NCI-H748 treated with DMSO at 0.1 percent for 48 hours (cell line): ENCODE measurements around the gene EDA.
"Not testable (repeated sequence)": the region's sequence is repeated elsewhere in the genome, so short reads cannot be mapped to it uniquely, and the experiment has no call there.

Experiments used
- DNase-seq: peaks from one replicate; lab custom pipeline; 2025; lab: John Stamatoyannopoulos, UW

The EDA gene

DNA sequence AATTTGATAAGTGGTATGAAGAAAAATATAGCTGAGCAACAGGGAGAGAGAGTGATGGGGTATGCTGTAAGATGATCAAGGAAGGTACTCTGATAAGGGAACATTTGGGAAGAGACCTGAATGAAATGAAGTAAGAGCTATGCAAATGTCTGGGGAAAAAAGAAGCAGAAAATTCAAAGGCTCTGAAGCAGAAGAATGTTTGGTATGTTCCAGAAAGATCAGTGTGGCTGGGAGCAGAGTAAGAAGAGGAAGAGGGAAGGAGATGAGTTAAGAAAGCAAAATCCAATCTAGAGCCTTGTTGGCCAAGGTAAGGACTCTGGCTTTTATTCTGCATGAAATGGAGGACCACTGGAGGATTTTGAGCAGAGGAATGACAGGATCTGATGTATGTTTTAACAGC, 343.8 kb downstream of the EDA start:
- DNase-seq, result no peak

DNA sequence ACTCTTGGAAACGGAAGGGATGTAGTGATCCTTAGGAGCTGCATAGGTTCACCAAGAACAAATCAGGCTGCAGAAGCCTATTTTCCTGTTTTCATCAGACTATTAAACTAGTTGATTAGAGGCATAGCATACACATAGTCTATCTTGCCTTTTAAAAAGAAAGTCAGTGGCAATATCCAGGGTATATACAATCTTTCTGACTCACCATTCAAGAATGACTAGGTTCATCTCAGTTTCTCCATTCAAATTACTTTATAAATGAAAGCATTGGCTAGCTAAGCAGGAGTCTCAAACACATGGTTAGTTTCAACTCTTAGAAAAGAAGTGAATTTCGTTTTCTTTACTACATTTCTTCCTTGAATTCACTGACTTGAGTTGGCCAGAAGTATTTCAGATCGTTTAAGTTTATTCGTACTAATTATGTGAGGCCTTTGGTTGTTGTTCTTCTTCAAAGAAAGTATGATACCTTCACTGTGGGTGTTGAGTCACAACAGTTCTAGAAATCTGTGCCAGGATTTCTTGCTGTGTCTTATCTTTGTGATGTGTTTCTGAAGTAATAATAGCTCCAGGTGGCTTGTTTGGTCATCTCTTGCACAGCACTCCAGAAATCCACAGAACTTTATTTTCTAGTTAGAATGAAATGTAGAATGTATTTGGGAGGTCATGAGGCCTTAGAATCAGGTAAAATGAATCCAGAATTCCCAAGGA, 345.6 kb downstream of the EDA start:
- no peak for DNase-seq

DNA sequence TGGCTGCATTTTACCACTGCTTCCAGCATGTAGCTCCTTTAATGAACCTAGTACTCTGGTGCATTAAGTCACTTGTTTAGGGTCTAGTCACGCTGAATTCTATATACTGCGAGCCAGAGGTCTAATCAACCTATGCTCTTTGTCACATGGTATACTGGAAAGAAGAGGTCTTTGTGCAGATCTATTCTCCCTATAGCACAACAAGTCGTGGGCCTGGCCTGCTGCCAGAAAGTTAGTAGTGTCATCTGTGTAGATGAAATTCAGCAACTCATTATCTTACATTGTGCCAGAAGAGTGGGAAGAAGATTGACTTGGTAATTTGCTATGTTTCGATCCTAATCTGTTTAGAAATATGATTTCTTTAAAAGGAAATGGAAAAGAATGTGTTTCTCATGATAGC, 353.0 kb downstream of the EDA start:
- DNase-seq, result no peak

- DNase-seq, result no peak
Measured at GRCh38 chrX:69969460-69969859, 353.5 kb downstream of the EDA start.

DNA sequence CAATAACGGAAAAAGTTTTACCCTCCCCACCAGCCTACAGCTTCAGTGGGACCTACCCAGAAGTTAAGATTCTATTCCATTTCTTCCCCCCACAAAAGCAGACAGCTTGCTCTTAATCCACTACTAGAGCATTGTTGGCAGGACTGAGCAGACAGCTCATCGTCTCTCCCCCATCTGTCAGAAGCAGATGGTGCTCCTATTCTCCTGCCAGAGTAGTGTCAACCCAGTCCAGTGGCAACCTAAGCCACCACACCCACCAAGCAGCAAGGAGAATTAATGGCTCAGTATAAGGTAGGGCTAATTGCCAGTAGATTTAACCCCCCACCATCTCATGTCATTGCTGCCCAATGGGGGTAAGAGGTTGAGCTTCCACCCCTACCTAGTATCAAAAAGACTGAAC, 371.8 kb downstream of the EDA start:
- no peak for DNase-seq

GRCh38 chrX:69988955-69989394, 373.1 kb downstream of the EDA start:
- DNase-seq, result no peak

- DNase-seq, result no peak
Measured at GRCh38 chrX:69991685-69992084, 375.8 kb downstream of the EDA start.

GRCh38 chrX:69993494-69993893, 377.6 kb downstream of the EDA start:
- no peak for DNase-seq

- DNase-seq, result no peak
Measured at GRCh38 chrX:69995362-69996112, 379.6 kb downstream of the EDA start.

DNA sequence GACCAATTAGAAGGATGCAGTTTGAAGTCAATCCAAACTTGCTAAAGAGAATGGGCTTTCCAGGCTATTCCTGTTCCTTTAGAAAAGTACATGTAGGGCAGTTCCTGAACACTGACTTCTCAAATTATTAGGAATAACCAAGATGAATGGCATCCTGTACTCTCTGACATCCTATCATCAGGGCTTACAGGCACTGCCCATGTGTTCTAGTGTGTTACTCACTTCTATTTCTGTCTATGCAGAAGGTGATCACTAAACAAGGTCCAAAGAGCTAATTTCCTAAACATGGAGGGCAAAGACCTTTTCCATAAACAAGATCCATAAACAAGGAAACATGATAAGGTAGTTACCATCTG, 380.2 kb downstream of the EDA start:
- no peak for DNase-seq

DNA sequence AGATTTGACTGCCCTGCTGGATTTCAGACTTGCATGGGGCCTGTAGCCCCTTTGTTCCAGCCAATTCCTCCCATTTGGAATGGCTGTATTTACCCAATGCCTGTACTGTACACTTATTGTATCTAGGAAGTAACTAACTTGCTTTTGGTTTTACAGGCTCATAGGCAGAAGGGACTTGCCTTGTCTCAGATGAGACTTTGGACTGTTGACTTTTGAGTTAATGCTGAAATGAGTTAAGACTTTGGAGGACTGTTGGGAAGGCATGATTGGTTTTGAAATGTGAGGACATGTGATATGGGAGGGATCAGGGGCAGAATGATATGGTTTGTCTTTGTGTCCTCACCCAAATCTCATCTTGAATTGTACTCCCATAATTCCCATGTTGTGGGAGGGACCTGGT, 382.4 kb downstream of the EDA start:
- DNase-seq, result not testable (repeated sequence)

GRCh38 chrX:70001269-70001668, 385.4 kb downstream of the EDA start:
- DNase-seq, result no peak

DNA sequence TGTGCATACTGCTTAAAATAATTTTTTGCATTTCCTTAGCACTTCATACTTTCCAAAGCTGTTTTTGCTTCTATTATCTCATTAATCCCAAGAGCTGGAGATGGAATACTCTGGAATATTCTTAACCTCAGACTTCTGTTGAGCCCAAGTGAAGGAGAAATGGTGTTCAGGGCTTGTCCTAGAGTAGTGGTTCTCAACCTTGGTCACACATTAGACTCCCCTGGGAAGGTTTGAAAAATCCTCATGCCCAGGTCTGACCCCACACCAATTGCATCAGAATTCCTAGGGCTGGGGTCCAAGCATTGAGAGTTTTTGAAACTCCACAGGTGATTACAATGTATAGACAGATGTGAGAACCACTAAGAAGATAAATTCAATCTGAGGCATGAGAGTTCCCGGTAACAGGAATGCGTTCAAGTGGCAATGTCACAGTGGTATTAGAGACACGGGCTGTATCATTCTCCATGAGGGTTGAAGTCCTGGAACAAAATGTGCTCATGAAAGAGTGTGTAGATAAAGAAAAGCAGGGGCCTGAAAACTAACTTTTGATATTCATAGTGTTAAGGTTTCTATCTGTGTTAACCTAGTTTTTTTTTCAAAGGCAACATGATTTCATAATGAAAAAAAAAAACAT, 385.9 kb downstream of the EDA start:
- no peak for DNase-seq

DNA sequence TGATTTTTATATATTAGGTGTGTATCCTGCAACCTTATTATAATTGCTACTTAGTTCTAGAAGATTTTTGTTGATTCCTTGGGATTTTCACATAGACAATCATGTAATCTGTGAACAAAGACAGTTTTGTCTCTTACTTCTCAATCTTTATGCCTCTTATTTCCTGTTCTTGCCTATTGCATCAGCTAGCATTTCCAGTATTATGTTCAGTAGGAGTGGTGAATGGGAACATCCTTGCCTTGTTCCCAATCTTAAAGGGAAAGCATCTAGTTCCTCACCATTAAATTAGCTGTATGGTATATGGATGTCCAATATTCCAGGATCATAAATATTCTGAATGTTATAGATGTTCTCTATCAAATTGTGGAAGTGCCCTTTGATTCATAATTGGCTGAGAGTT, 392.0 kb downstream of the EDA start:
- DNase-seq, result no peak

DNA sequence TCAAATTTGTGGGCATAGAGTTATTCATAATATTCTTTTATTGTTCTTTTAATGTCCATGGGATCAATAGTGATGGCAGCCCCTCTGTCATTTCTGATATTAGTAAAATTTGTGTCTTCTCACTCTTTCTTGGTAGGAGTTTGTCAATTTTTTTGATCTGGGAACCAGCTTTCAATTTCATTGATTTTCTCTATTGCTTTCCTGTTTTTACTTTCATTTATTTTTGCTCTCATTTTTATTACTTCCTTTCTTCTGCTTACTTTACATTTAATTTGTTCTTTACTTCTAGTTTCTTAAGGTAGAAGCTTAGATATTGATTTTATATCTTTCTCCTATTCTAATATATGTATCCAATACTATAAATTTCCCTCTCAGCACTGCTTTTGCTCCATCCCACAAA, 393.1 kb downstream of the EDA start:
- DNase-seq, result no peak

GRCh38 chrX:70009970-70010369, 394.1 kb downstream of the EDA start:
- no peak for DNase-seq

GRCh38 chrX:70012756-70013155, 396.8 kb downstream of the EDA start:
- DNase-seq, result no peak

GRCh38 chrX:70013466-70014381, 397.8 kb downstream of the EDA start:
- DNase-seq, result no peak

DNA sequence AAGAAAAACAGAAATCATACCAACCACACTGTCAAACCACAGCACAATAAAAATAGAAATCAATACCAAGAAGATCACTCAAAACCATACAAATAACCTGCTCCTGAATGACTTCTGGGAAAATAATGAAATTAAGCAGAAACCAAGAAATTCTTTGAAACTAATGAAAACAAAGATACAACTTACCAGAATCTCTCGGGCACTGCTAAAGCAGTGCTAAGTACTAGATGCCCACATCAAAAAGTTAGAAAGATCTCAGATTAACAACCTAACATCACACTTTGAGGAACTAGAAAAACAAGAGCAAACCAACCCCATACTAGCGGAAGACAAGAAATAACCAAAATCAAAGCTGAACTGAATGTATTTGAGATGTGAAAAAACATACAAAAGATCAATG, 400.6 kb downstream of the EDA start:
- DNase-seq, result no peak

GRCh38 chrX:70022616-70023015, 406.7 kb downstream of the EDA start:
- no peak for DNase-seq

GRCh38 chrX:70025464-70025863, 409.6 kb downstream of the EDA start:
- DNase-seq, result no peak
